NCI-H1436 (cell line): Measurements from ENCODE around the gene CPEB3.
"Not testable (repeated sequence)": the region's sequence is repeated elsewhere in the genome, so short reads cannot be mapped to it uniquely, and the experiment has no call there.

Experiments
- DNase-seq: peaks from one replicate; lab custom pipeline; 2025; lab: John Stamatoyannopoulos, UW

Gene CPEB3

DNA sequence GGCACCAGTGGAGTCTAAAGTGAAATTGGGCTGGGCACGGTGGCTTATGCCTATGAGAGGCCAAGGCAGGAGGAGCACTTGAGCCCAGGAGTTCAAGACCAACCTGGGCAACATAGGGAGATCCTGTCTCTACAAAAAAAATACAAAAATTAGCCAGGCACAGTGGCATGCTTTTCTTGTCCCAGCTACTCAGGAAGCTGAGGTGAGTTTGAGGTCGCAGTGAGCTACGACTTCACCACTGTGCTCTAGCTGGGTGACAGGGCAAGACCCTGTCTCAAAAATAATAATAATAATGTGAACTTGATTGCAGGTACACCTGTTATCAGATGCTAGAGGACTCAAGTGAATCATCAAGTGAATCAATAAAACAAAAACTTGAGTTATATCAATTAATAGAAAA lies 259.3 kb downstream of the CPEB3 start:
- no peak for DNase-seq

DNA sequence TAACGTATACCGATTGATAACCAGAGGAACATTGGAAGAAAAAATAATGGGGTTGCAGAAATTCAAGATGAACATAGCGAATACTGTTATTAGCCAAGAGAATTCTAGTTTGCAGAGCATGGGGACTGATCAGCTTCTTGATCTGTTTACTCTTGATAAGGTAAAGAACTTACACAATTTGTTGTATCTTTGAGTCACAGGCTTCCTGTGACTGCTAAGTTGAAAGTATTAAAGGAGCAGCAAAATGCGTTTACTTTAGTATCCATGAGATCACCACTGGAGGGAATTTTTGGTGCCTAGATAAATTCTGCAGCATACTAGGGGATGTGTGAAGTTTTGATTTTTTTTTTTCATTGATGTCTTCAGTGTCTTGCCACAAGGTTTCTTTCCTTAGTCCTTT lies 263.7 kb downstream of the CPEB3 start:
- no peak for DNase-seq

DNA sequence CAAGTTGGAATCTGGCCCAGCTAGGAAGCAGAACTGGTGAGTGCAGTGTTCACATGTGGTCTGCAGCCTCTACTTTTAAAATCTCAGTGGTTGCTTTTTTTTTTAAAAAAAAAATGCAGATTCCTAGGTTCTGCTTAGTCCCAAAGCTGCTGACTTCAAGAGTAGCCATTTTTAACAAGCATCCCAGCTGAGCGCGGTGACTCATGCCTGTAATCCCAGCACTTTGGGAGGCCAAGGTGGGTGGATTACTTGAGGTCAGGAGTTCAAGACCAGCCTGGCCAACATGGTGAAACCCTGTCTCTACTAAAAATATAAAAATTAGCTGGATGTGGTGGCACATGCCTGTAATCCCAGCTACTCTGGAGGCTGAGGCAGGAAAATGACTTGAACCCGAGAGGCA lies 265.5 kb downstream of the CPEB3 start:
- DNase-seq, result not testable (repeated sequence)

DNA sequence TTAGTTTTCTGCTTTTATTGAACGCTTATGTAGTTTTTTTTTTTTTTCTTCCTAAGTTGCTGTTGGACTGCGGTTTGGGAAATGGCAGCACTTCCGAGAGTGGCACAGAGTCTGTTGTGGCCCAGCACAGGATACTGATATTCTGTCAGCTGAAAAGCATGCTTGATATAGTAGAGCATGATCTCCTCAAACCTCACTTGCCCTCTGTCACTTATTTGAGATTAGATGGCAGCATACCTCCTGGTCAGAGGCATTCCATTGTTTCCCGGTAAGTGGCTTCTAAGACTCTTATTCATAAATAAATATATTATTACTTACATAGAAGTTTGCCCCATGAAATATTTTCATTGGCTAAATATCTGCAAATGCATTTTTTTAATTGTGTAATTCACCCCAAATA lies 266.2 kb downstream of the CPEB3 start:
- DNase-seq, result no peak

DNA sequence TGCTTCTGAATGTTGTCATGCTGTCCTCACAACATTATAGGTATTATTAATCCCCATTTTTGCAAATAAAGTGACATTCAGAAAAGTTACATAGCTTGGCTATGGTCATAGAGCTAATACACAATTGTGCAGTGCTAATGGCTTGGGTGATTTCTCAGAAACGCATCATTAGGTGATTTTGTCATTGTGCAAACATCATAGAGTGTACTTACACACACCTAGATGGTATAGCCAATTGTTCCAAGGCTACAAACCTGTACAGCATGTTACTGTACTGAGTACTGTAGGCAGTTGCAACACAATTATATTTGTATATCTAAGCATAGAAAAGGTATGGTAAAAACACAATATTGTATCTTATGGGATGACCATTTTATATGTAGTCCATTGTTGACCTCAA lies 276.3 kb downstream of the CPEB3 start:
- DNase-seq, result no peak

DNA sequence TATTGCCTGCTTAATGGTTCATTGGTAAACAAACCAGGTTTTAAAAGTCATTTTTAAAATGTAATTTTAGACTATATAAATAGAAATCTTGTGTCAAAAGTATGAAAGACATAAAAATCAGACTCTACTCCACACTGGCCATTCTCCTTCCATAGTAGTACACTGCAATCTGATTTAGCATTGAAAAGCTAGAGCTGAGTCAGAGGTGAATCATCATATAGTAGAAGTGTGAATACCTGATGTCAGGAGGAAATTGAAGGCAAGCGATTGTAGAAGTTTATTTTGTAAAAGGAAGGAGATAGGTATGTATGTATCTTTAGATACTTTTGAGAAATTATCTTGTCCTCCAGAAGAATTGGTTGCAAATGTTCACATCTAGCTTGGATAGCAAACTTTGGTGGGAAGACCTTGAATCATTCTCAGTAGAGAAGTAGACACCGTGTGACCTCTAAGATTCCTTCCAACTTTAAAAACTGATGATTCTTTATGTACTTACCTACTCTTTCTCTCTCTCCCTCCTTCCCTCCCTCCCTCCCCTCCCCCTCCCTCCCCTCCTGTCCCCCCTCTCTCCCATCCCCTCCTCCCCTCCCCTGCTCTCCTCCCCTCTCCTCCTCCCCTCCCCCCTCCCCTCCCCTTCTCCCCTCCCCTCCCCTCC lies 279.2 kb downstream of the CPEB3 start:
- no peak for DNase-seq

DNA sequence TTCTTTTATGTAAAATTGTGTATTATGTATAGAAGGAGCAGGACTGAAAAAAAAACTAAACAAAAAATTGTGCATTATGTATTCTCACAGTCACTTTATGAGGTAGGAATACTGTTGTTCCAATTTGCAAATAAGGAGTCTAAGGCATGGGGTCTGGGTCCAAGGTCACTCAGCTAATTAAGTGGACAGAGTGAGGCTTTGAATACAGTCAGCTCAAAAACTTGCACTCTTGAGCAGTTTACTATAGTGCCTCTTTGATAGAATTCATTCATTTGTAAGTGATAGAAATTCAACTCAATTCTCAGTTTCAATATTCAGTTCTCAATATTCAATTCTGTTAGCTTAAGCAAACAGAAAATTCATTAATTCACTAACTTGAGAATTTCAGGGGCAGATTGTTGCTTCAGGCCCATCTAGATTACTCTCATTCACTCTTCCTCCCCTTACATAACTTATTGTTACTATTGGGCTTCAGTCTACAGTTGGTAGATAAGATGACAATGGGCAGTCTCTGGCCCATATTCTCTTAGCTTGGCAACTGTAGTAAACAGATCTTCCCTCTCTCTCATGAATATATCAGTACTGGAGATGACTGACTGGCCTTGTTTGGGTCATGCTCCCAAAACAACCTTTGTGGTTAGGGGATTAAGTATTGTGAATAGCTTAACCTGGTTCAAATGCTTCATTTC lies 280.7 kb downstream of the CPEB3 start:
- no peak for DNase-seq

DNA sequence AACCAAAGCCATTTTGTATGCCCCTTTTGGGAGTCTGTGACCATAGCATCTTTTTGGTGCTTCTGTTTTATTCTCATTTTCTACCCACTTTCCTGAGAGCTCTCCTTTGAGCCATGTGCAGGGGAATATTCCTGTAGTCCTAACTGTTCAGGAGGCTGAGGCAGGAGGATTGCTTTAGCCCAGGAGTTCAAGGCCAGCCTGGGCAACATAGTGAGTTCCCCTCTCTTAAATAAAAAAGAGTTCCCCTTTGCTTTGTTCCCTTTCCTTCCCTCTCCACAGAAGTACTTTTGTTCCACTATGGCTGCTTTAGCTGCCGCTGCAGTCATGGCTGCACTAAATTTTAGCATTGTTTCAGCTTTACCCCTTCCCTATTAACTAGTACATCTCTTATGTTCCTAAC lies 281.4 kb downstream of the CPEB3 start:
- no peak for DNase-seq

DNA sequence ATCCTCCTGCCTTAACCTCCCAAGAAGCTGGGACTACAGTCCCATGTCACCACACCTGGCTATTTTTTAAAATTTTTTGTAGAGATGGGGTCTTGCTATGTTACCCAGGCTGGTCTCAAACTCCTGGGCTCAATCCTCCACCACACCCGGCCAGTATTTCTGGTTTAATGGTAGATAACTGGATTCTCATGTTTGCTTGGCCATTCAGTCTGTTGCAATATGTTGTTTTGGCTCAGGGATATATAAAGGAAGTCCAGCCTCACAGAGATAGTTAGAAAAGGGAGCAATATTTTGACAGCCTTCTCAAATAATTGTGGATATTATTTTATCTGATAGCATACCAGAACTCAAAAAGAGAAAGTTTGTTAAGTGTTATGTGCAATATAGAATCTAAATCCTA lies 284.9 kb downstream of the CPEB3 start:
- no peak for DNase-seq

DNA sequence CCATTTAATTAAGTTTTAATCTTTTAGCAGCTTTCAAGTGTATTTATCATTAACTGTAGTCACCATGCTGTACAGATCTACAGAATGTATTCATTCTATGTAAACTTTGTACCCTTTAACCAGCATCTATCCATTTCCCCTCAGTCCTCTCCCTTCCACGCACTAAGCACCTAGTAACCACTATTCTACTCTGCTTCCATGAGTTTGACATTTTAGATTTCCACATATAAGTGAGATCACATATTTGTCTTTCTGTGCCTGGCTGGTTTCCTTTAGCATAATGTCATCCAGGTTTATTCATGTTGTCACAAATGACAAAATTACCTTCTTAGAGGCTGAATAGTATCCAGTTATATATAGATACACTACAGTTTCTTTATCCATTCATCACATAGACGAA lies 287.6 kb downstream of the CPEB3 start:
- no peak for DNase-seq

DNA sequence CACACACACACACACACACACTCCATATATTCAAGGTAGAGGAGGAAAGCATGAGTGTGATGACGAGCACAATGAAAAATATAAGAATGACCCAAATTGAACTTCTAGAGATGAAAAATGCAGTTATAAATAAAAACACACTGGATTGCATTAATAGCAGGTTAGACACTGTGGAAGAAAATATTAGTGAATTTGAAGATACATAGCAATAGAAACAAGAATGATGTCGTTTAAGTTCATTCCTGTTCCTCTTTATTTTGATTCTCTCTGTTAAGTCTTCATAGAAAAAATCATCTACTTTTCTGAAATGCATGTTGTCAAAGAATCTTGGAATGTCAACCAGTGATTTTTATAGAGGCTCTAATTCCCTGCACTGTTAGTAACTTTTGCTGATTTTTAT lies 288.9 kb downstream of the CPEB3 start:
- DNase-seq, result no peak

DNA sequence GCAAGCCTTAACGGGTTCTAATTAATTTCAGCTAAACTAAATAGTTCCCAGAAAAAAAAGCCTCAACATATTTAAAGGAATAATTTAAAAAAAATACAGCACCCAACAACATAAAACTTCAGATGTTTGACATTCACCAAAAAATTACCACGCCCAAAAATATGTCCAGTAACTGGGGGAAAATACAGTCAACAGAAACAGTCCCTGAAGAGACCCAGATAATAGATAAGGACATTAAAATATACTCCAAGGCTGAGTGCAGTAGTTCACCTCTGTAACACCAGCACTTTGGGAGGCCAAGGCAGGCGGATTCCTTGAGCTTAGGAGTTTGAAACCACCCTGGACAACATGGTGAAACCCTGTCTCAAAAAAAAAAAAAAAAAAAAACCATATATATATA lies 289.3 kb downstream of the CPEB3 start:
- DNase-seq, result no peak
